ENCODE results near the gene PTDSS2. TPM values are rescaled to one million over a fixed set of nuclear protein-coding genes. Genes with fewer than 3 reads are reported as not detected.

PTDSS2 gene
- total and polyA plus RNA-seq, 2 experiments from 2014 or later: 22.7 to 145 TPM

GRCh38 chr11:439315-440064 is 10.6 kb upstream of the PTDSS2 start (continued):
- TF ChIP-seq ZNF462 (CRISPR knock-in tag; IDR thresholded peaks at IDR 0.05): no peak
- TF ChIP-seq CREB1 (CRISPR knock-in tag; IDR thresholded peaks at IDR 0.05; ENCODE audit: low read depth): no peak
- no peak for TF ChIP-seq NANOG (IDR thresholded peaks at IDR 0.05; ENCODE audit: borderline replicate concordance)
- TF ChIP-seq ZNF331 (CRISPR knock-in tag; IDR thresholded peaks at IDR 0.05; ENCODE audit: low read depth): no peak
- no peak for TF ChIP-seq ZNF114 (CRISPR knock-in tag; IDR thresholded peaks at IDR 0.05)

- DNase-seq (ENCODE audit: low spot score) (no peak), ATAC-seq (no peak)
- Histone ChIP-seq H3F3A (replicated peaks; ENCODE audit: low read depth) (0 out of 2 replicates have a peak, but pooled peaks cover 4% of the 10 kb centered on the region), H3K4me3 (no peak overlapping the region), H3K4me1 (ENCODE audit: insufficient read depth) (no peaks in the 10 kb centered on the region; the same call in 1 of the 2 replicates), H3K27ac (ENCODE audit: low read depth) (no peak overlapping the region), H3K9me2 (ENCODE audit: insufficient read depth) (no peaks in the 10 kb centered on the region), H3K27me3 (ENCODE audit: insufficient read depth) (no peaks in the 10 kb centered on the region), H4K20me1 (replicated peaks; ENCODE audit: insufficient read depth) (no peaks in the 10 kb centered on the region), H3K79me2 (replicated peaks; ENCODE audit: insufficient read depth) (no peaks in the 10 kb centered on the region), H3K4me2 (peak overlapping the region; percentile 80; the same call in 1 of the 2 replicates), H2AFZ (no peak overlapping the region), H3K36me3 (ENCODE audit: insufficient read depth) (no peaks in the 10 kb centered on the region)
- Mint-ChIP-seq H3K4me1 (peaks cover 7% of the 10 kb centered on the region), H3K36me3 (ENCODE audit: low read depth) (peaks cover 8% of the 10 kb centered on the region), H3K9me3 (peaks cover 11% of the 10 kb centered on the region), H3K27me3 (ENCODE audit: insufficient read depth, low read depth, poor library complexity) (peaks cover 24% of the 10 kb centered on the region), H3K27ac (no peak overlapping the region), H3K4me3 (no peak overlapping the region)
- no peak for TF ChIP-seq ZNF331 (CRISPR knock-in tag; IDR thresholded peaks at IDR 0.05; ENCODE audit: low read depth)
- TF ChIP-seq CTCF (conservative IDR thresholded peaks at IDR 0.05; ENCODE audit: low read depth in 2 of 2): peak; percentile 10 to 40; a peak in 2 of 4 replicates
These were observed 9.7 kb upstream of the PTDSS2 start for GRCh38 chr11:440065-441042.

All from GM23338 (cell line).